SK-N-MC (cell line): ENCODE measurements around the gene KAT8.

Source experiments
- EZH2 ChIP-seq: fragments of 200-600 bp; sonication (generic); IDR thresholded peaks from one replicate; pipeline ENCODE4 v1.6.1; 2017; ENCODE audit warnings: antibody characterized with exemption
- POLR2AphosphoS5 ChIP-seq: IDR thresholded peaks from 2 replicates; pipeline ENCODE4 v1.6.1; 2012; ENCODE audit warnings: mild to moderate bottlenecking, low read depth, low read length, borderline replicate concordance

GRCh38 chr16:31094424-31095120, 22.9 kb upstream of the KAT8 start, which contains the start of gene VKORC1:
- no peak for TF ChIP-seq EZH2
- TF ChIP-seq POLR2AphosphoS5: peak; percentile 84
